Breast epithelium (tissue), 4 donors: ENCODE results near the gene ZC2HC1B. TPM values are rescaled to one million over a fixed set of nuclear protein-coding genes. Genes with fewer than 3 reads are reported as not detected.

ENCODE experiments used
- DNase-seq, 2 donors: peaks; one replicate each; pipeline ENCODE4 v3.0.0-alpha.2; 2019; ENCODE audit warnings: low spot score in 2 of 2
- H3K27ac ChIP-seq, 2 donors: fragments of 200-600 bp; sonication (generic) in 1 of 2; one replicate each; pipeline ENCODE4 v1.5.1; 2016 to 2019; ENCODE audit warnings: mild to moderate bottlenecking in 1 of 2
- H3K27me3 ChIP-seq, 2 donors: fragments of 200-600 bp; sonication (generic) in 1 of 2; one replicate each; pipeline versions ENCODE4 v1.5.1 to v1.6.0; 2017 to 2019; ENCODE audit warnings: control low read depth in 1 of 2, mild to moderate bottlenecking in 1 of 2
- H3K36me3 ChIP-seq: fragments of 200-600 bp; one replicate; pipeline ENCODE4 v1.5.1; 2019
- H3K4me1 ChIP-seq, 2 donors: fragments of 200-600 bp; sonication (generic); one replicate each; pipeline ENCODE4 v1.5.1; 2016 to 2019; ENCODE audit warnings: control low read depth in 1 of 2
- H3K4me3 ChIP-seq, 3 donors: fragments of 200-600 bp; sonication (generic); 1 replicate in 2 of 3; 2 replicates in 1 of 3; pipeline ENCODE4 v1.5.1; 2016 to 2019; ENCODE audit warnings: mild to moderate bottlenecking in 3 of 3, moderate library complexity in 2 of 3
- H3K9me3 ChIP-seq, 2 donors: fragments of 200-600 bp; sonication (generic) in 1 of 2; one replicate each; pipeline ENCODE4 v1.5.1; 2016 to 2019; ENCODE audit warnings: control low read depth in 1 of 2
- CTCF ChIP-seq, 3 donors: fragments of 450-650 bp; IDR thresholded peaks; one replicate each; pipeline ENCODE4 v1.5.1; 2016 to 2017; ENCODE audit warnings: antibody characterized with exemption in 3 of 3, mild to moderate bottlenecking in 3 of 3, moderate library complexity in 3 of 3
- POLR2A ChIP-seq: fragments of 450-650 bp; IDR thresholded peaks from one replicate; pipeline ENCODE4 v1.6.1; 2016; ENCODE audit warnings: antibody characterized with exemption, mild to moderate bottlenecking, moderate library complexity
- POLR2AphosphoS5 ChIP-seq, 3 donors: sonication (generic); formaldehyde crosslinking; IDR thresholded peaks; one replicate each; pipeline ENCODE4 v1.6.1; 2017; ENCODE audit warnings: antibody characterized with exemption in 3 of 3
- intact Hi-C: fragments of 100-400 bp; cut with DNase I; formaldehyde crosslinking; loops from one replicate; pipeline ENCODE4 v1.15.1; 2023; ENCODE audit warnings: low total_unique reads
- total RNA-seq, 3 donors: library from RNA; depleted of rRNA; stranded (reverse); fragments of >200 nt; gene quantifications; one replicate each; pipeline ENCODE4 v1.1.0, GENCODE V29; 2016

ZC2HC1B gene
- total RNA-seq, 3 donors from 2014 or later = not detected

DNA sequence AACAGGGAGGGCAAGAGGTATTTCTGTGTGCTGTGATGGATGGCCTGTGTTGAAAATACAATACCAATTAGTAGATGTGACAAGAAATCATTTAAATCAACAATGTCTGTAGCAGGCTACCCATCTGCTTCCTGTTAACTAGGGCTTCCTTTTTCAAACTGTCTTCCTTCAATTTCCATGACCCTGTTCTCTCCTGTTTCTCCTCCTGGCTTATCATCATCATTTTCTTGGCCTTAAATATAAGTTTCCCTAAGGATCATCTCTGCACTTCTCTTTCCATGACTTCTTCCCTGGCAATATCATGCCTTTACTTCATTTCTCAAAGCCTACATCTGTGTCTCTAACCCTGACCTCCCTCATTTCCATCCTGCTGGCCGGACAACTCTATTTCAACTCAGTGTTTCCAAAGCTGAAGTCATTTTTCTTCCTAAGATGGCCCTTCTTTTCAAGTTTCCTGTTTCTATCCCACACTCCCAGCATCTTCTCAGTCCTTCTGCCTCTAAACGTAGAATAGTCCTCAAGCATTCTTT lies 18.2 kb downstream of the ZC2HC1B start:
- intact Hi-C loops = no loop called here
- no peaks in the 10 kb centered on the region for H3K4me1 ChIP-seq
- no peak for DNase-seq

DNA sequence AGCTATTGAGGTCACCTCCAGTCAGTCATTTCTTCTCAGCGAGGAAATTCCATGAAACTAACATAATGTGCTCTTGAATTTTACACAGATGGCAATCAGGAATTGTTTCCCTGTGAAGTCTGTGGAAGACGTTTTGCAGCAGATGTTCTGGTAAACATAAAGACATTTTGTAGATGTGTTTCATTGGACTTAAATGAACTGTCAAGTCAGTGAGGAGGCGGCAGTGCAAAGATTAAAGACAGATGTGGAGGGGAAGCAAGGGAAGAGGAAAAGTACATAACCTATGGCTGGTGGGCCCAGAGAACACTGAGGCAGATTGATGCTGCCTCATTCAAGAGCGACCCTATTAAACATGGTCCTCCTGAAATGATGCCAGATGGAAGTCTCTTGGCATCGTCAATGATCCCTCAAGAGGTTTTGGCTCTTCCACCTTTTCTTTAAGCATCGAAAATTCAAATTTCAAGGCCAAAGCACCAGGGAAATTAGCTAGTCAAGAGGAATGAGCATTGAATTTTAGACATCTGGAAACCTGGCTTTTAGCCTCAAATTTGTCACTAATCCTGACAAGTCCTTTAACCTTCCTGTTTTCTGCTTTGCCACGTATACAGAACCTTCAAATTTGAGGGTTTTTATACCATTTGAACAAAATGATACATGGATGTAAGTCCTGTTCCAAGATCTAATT lies 20.1 kb downstream of the ZC2HC1B start:
- intact Hi-C loops = no loop called here
- no peaks in the 10 kb centered on the region for H3K4me1 ChIP-seq
- no peak for DNase-seq
- no peaks in the 10 kb centered on the region for H3K9me3 ChIP-seq
- TF ChIP-seq POLR2A (no peak), CTCF (IDR thresholded peaks at IDR 0.05) (no peak), POLR2AphosphoS5 (IDR thresholded peaks at IDR 0.05) (no peak)
- H3K27me3 ChIP-seq = no peaks in the 10 kb centered on the region
- no peak overlapping the region for H3K4me3 ChIP-seq
- no peaks in the 10 kb centered on the region for H3K36me3 ChIP-seq
- peak overlapping the region in 1 of 2 donors; percentile 40 for H3K27ac ChIP-seq

More for the DNA sequence above, 18.2 kb downstream of the ZC2HC1B start:
- Histone ChIP-seq H3K27me3 (no peaks in the 10 kb centered on the region), H3K36me3 (no peaks in the 10 kb centered on the region), H3K27ac (peak overlapping the region in 1 of 2 donors; percentile 12), H3K9me3 (peaks cover 0 to 15% of the 10 kb centered on the region in 2 donors), H3K4me3 (no peak overlapping the region)
- TF ChIP-seq POLR2AphosphoS5 (IDR thresholded peaks at IDR 0.05) (no peak), POLR2A (no peak), CTCF (IDR thresholded peaks at IDR 0.05) (no peak)

DNA sequence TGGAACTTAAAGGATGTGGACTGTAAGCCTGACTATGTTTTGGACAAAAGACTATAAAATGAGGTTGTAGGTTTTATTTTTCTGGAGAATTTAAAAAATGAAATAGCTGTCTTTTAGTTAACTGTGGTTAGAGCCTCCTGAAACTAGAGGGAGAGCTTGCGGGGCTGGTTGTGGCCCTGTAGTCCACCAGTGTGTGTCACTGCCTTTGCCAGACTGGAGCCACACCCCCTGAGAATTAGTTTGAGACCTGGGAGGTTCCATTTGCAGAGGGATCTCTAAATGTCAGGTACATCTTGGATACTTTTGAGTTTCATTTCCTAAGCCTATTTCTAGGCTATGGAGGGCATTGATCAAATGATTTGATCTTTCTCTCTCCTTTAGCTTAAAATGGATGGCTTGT lies 20.8 kb downstream of the ZC2HC1B start:
- Histone ChIP-seq H3K4me3 (no peak overlapping the region), H3K27me3 (no peaks in the 10 kb centered on the region), H3K9me3 (no peaks in the 10 kb centered on the region), H3K27ac (no peak overlapping the region), H3K4me1 (no peaks in the 10 kb centered on the region), H3K36me3 (no peaks in the 10 kb centered on the region)
- intact Hi-C loops = no loop called here
- TF ChIP-seq POLR2A (no peak), CTCF (IDR thresholded peaks at IDR 0.05) (no peak), POLR2AphosphoS5 (IDR thresholded peaks at IDR 0.05) (no peak)
- DNase-seq = no peak

DNA sequence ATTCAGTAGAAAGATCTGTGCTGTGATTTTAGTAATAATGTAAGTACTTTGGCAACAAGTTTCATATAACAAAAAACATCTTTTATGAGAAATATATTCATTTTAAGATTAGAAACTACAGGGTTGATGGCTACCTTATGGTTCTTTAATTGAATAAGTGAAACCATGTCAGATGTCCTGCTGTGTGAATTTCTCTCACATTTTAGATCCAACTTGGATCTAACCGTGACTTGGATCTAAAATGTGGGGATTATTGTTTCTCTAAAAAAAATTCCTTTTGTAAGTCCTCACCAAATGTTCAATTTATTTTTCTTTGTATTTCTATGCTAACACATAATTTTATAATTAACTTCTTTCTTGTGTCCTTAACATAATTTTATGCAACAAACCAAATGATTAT lies 30.4 kb downstream of the ZC2HC1B start:
- no peak for DNase-seq
- Histone ChIP-seq H3K9me3 (no peaks in the 10 kb centered on the region), H3K4me1 (no peaks in the 10 kb centered on the region), H3K27ac (no peak overlapping the region), H3K36me3 (no peaks in the 10 kb centered on the region), H3K4me3 (no peak overlapping the region), H3K27me3 (no peaks in the 10 kb centered on the region)
- intact Hi-C loops = no loop called here
- TF ChIP-seq CTCF (IDR thresholded peaks at IDR 0.05) (no peak), POLR2A (no peak), POLR2AphosphoS5 (IDR thresholded peaks at IDR 0.05) (no peak)

GRCh38 chr6:143896126-143896860 lies 32.0 kb downstream of the ZC2HC1B start:
- DNase-seq = peak in 1 of 2 donors; percentile 26
- intact Hi-C loops = no loop called here
- TF ChIP-seq POLR2AphosphoS5 (IDR thresholded peaks at IDR 0.05) = no peak

More at GRCh38 chr6:143896126-143896860, 32.0 kb downstream of the ZC2HC1B start:
- Histone ChIP-seq H3K27ac (peak overlapping the region; percentile 33 to 72), H3K27me3 (no peaks in the 10 kb centered on the region), H3K4me3 (no peak overlapping the region), H3K4me1 (no peaks in the 10 kb centered on the region), H3K36me3 (no peaks in the 10 kb centered on the region), H3K9me3 (no peaks in the 10 kb centered on the region)
